ENCODE results near the gene CAMTA1. TPM values are rescaled to one million over a fixed set of nuclear protein-coding genes. Genes with fewer than 3 reads are reported as not detected.

Gene CAMTA1
- polyA plus RNA-seq, 1 of the 3 experiments (the other 2 are of a cell fraction) = 63.1 TPM

- no peaks in the 10 kb centered on the region for H3K27me3 ChIP-seq (ENCODE audit: insufficient read depth)
- peak overlapping the region in 1 of 2 experiments; percentile 51; a peak in 3 of 4 replicates for H3K27ac ChIP-seq (ENCODE audit: low read depth in 2 of 2, low read length in 1 of 2)
- POLR2A ChIA-PET = no interaction called here
- no peak overlapping the region for H3K9ac ChIP-seq
- no peak overlapping the region for H3K4me3 ChIP-seq (ENCODE audit: low read depth in 2 of 2, low read length in 1 of 2)
- no peak for DNase-seq
- no peak for TF ChIP-seq FOSL2 (IDR thresholded peaks at IDR 0.05; ENCODE audit: borderline replicate concordance, low read depth)
- peak; percentile 26; the same call in 1 of the 2 replicates for TF ChIP-seq PBX3 (IDR thresholded peaks at IDR 0.05)
- no peak for TF ChIP-seq NRF1 (IDR thresholded peaks at IDR 0.05; ENCODE audit: low read depth, low read length)
- 0 out of 2 replicates have a peak, but pooled peaks have one; percentile 30 for TF ChIP-seq JUND (IDR thresholded peaks at IDR 0.05)
- CTCF ChIA-PET = interaction anchor here (1.0 to 1.7 kb wide), 2 partner anchors 10 to 18 kb away, joined by 3 to 5 read pairs; no protein-coding TSS in a partner anchor
- peaks cover 10% of the 10 kb centered on the region for H4K20me1 ChIP-seq (ENCODE audit: insufficient read depth)
- no peaks in the 10 kb centered on the region for H3K9me3 ChIP-seq
- peaks cover 14% of the 10 kb centered on the region for H3F3A ChIP-seq (replicated peaks; ENCODE audit: insufficient read depth)
- no peak overlapping the region for H2AFZ ChIP-seq (ENCODE audit: low read depth)
- peak overlapping the region; percentile 28; the same call in 1 of the 2 replicates for H3K4me2 ChIP-seq
- no peaks in the 10 kb centered on the region for H3K9me2 ChIP-seq
- H3K79me2 ChIP-seq (ENCODE audit: insufficient read depth) = peaks cover 52% of the 10 kb centered on the region; the same call in 1 of the 2 replicates
- H3K4me1 ChIP-seq (ENCODE audit: control insufficient read depth in 1 of 2, insufficient read depth in 2 of 2, low read depth in 1 of 2, low read length in 1 of 2) = peaks cover 12 to 21% of the 10 kb centered on the region in 2 experiments
- H3K36me3 ChIP-seq (replicated peaks in 1 of 2; ENCODE audit: control insufficient read depth in 1 of 2, insufficient read depth in 2 of 2, low read length in 1 of 2) = peaks cover 5 to 16% of the 10 kb centered on the region in 2 experiments
Measured at GRCh38 chr1:6870571-6870970, 85.3 kb downstream of the CAMTA1 start.

- CTCF ChIA-PET = interaction anchor here (0.9 to 1.7 kb wide), 4 partner anchors 9 to 336 kb away, joined by 3 to 5 read pairs (median 4); no protein-coding TSS in a partner anchor
- no peak overlapping the region for H3K9ac ChIP-seq
- no peak overlapping the region for H3K4me3 ChIP-seq (ENCODE audit: low read depth in 2 of 2, low read length in 1 of 2)
- H3K4me1 ChIP-seq (ENCODE audit: control insufficient read depth in 1 of 2, insufficient read depth in 2 of 2, low read depth in 1 of 2, low read length in 1 of 2) = peaks cover 12 to 21% of the 10 kb centered on the region in 2 experiments
- H3F3A ChIP-seq (replicated peaks; ENCODE audit: insufficient read depth) = peaks cover 14% of the 10 kb centered on the region
- 100% methylated on average over 3 of the region's 3 CpGs for WGBS (ENCODE audit: low lambda C conversion rate)
- no peak overlapping the region for H2AFZ ChIP-seq (ENCODE audit: low read depth)
- no peaks in the 10 kb centered on the region for H3K9me2 ChIP-seq
- peaks cover 48% of the 10 kb centered on the region; the same call in 1 of the 2 replicates for H3K79me2 ChIP-seq (ENCODE audit: insufficient read depth)
- H4K20me1 ChIP-seq (ENCODE audit: insufficient read depth) = peaks cover 10% of the 10 kb centered on the region
- H3K4me2 ChIP-seq = no peak overlapping the region
- H3K36me3 ChIP-seq (replicated peaks in 1 of 2; ENCODE audit: control insufficient read depth in 1 of 2, insufficient read depth in 2 of 2, low read length in 1 of 2) = peaks cover 5 to 16% of the 10 kb centered on the region in 2 experiments
- POLR2A ChIA-PET = no interaction called here
- no peaks in the 10 kb centered on the region for H3K27me3 ChIP-seq (ENCODE audit: insufficient read depth)
- no peak for DNase-seq
- H3K9me3 ChIP-seq = no peaks in the 10 kb centered on the region
- no peak overlapping the region for H3K27ac ChIP-seq (ENCODE audit: low read depth in 2 of 2, low read length in 1 of 2)
- TF ChIP-seq TAF1 (IDR thresholded peaks at IDR 0.05; ENCODE audit: borderline replicate concordance, low read depth, low read length) (no peak), TCF12 (IDR thresholded peaks at IDR 0.05) (no peak), FOSL2 (IDR thresholded peaks at IDR 0.05; ENCODE audit: borderline replicate concordance, low read depth) (no peak), RFX5 (IDR thresholded peaks at IDR 0.05; ENCODE audit: low read length) (no peak), FOXM1 (IDR thresholded peaks at IDR 0.05; ENCODE audit: low read depth) (no peak), TEAD4 (IDR thresholded peaks at IDR 0.05; ENCODE audit: borderline replicate concordance, insufficient read depth) (no peak), MXI1 (IDR thresholded peaks at IDR 0.05; ENCODE audit: low read depth, low read length) (no peak), FOXJ3 (CRISPR knock-in tag; IDR thresholded peaks at IDR 0.05) (no peak), MEF2A (IDR thresholded peaks at IDR 0.05; ENCODE audit: borderline replicate concordance, low read depth) (no peak), POLR2AphosphoS5 (IDR thresholded peaks at IDR 0.05; ENCODE audit: low read depth, low read length) (no peak)
- TF ChIP-seq, protein P1, sequence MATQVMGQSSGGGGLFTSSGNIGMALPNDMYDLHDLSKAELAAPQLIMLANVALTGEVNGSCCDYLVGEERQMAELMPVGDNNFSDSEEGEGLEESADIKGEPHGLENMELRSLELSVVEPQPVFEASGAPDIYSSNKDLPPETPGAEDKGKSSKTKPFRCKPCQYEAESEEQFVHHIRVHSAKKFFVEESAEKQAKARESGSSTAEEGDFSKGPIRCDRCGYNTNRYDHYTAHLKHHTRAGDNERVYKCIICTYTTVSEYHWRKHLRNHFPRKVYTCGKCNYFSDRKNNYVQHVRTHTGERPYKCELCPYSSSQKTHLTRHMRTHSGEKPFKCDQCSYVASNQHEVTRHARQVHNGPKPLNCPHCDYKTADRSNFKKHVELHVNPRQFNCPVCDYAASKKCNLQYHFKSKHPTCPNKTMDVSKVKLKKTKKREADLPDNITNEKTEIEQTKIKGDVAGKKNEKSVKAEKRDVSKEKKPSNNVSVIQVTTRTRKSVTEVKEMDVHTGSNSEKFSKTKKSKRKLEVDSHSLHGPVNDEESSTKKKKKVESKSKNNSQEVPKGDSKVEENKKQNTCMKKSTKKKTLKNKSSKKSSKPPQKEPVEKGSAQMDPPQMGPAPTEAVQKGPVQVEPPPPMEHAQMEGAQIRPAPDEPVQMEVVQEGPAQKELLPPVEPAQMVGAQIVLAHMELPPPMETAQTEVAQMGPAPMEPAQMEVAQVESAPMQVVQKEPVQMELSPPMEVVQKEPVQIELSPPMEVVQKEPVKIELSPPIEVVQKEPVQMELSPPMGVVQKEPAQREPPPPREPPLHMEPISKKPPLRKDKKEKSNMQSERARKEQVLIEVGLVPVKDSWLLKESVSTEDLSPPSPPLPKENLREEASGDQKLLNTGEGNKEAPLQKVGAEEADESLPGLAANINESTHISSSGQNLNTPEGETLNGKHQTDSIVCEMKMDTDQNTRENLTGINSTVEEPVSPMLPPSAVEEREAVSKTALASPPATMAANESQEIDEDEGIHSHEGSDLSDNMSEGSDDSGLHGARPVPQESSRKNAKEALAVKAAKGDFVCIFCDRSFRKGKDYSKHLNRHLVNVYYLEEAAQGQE (IDR thresholded peaks at IDR 0.05; ENCODE audit: low read depth, low read length) = no peak
- TF ChIP-seq, protein P2, sequence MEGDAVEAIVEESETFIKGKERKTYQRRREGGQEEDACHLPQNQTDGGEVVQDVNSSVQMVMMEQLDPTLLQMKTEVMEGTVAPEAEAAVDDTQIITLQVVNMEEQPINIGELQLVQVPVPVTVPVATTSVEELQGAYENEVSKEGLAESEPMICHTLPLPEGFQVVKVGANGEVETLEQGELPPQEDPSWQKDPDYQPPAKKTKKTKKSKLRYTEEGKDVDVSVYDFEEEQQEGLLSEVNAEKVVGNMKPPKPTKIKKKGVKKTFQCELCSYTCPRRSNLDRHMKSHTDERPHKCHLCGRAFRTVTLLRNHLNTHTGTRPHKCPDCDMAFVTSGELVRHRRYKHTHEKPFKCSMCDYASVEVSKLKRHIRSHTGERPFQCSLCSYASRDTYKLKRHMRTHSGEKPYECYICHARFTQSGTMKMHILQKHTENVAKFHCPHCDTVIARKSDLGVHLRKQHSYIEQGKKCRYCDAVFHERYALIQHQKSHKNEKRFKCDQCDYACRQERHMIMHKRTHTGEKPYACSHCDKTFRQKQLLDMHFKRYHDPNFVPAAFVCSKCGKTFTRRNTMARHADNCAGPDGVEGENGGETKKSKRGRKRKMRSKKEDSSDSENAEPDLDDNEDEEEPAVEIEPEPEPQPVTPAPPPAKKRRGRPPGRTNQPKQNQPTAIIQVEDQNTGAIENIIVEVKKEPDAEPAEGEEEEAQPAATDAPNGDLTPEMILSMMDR (IDR thresholded peaks at IDR 0.05) = no peak
- TF ChIP-seq, protein P3, sequence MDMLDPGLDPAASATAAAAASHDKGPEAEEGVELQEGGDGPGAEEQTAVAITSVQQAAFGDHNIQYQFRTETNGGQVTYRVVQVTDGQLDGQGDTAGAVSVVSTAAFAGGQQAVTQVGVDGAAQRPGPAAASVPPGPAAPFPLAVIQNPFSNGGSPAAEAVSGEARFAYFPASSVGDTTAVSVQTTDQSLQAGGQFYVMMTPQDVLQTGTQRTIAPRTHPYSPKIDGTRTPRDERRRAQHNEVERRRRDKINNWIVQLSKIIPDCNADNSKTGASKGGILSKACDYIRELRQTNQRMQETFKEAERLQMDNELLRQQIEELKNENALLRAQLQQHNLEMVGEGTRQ (IDR thresholded peaks at IDR 0.05; ENCODE audit: borderline replicate concordance, low read depth, low read length) = no peak
- TF ChIP-seq, protein P4, sequence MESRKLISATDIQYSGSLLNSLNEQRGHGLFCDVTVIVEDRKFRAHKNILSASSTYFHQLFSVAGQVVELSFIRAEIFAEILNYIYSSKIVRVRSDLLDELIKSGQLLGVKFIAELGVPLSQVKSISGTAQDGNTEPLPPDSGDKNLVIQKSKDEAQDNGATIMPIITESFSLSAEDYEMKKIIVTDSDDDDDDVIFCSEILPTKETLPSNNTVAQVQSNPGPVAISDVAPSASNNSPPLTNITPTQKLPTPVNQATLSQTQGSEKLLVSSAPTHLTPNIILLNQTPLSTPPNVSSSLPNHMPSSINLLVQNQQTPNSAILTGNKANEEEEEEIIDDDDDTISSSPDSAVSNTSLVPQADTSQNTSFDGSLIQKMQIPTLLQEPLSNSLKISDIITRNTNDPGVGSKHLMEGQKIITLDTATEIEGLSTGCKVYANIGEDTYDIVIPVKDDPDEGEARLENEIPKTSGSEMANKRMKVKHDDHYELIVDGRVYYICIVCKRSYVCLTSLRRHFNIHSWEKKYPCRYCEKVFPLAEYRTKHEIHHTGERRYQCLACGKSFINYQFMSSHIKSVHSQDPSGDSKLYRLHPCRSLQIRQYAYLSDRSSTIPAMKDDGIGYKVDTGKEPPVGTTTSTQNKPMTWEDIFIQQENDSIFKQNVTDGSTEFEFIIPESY (IDR thresholded peaks at IDR 0.05; ENCODE audit: borderline replicate concordance, low read depth) = no peak
Measured at GRCh38 chr1:6871300-6871972, 86.2 kb downstream of the CAMTA1 start.
